H1 (cell line): ENCODE results near the gene PSME3. TPM values are rescaled to one million over a fixed set of nuclear protein-coding genes. Genes with fewer than 3 reads are reported as not detected.

Experiments
- ATF2 ChIP-seq: IDR thresholded peaks from 2 replicates; pipeline ENCODE4 v1.6.1; 2012; ENCODE audit warnings: low read length, inconsistent platforms
- SP2 ChIP-seq: IDR thresholded peaks from 2 replicates; pipeline ENCODE4 v1.6.1; 2012; ENCODE audit warnings: mild to moderate bottlenecking, low read length, inconsistent platforms
- polyA plus RNA-seq, 7 experiments: library from polyadenylated mRNA; depleted of rRNA in 3 of 7; stranded (reverse) in 5 of 7; unstranded in 2 of 7; fragments of >200 nt in 5 of 7; fragments of 200-250 nt in 2 of 7; gene quantifications; 1 replicate in 5 of 7; 2 replicates in 1 of 7; 4 replicates in 1 of 7; pipeline versions ENCODE4 v1.2.1 to v1.2.3, GENCODE V29; 2011 to 2013; ENCODE audit warnings: missing spikeins in 2 of 7, mixed read lengths in 2 of 7
- total RNA-seq: library from RNA; stranded (reverse); fragmentation: NEBNext Ultra II Directional; extraction: Animal tissue kit (Norgen Biotek cat#: 25700); gene quantifications from 2 replicates; pipeline ENCODE4 v1.2.1, GENCODE V29; 2021

The PSME3 gene
- total and polyA plus RNA-seq, 2 of the 8 experiments (the other 6 are each of a cell fraction or from before 2014, with no cell fraction given) = 149 to 224 TPM

- TF ChIP-seq SP2 = no peak
- TF ChIP-seq ATF2 = no peak
Measured at GRCh38 chr17:42835732-42836131, 2.5 kb downstream of the PSME3 start (continued).
